T-helper 2 cell (primary cell): Measurements from ENCODE around the gene GRB10.

ENCODE experiments used
- DNase-seq, 5 experiments: peaks; one replicate each; pipeline versions ENCODE4 v3.0.0 to v3.0.0-alpha.2; 2012 to 2022

The GRB10 gene

DNA sequence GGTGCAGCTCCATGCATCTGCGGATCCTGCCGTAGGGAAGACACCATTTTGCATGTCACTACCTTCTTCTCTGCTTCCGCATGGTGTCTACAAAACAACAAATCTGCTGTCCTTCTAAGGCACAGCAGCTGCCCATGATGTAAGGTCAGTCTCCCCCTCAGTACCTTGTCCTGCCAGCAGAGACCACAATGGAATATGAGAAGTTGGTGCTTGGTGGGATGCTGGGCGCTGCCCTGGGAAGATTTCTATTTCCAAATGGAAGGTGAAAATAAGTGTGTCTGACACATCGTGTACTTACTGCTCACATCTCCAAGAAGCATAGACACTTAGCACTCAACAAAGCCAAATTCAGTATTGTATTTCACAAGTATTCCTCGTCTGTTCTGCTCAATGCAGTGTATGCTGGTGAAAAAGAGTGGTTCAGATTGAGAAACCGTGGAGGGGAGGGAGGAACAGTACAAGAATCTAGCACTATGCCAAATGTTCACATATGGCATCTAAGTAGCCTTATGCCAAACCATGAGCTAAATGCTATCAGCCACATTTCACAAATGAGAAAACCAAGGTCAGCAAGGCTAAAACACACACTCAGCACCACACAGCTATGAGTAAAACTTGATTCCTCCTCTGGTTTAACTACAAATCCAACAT lies 95.0 kb downstream of the GRB10 start:
- DNase-seq, result no peak

DNA sequence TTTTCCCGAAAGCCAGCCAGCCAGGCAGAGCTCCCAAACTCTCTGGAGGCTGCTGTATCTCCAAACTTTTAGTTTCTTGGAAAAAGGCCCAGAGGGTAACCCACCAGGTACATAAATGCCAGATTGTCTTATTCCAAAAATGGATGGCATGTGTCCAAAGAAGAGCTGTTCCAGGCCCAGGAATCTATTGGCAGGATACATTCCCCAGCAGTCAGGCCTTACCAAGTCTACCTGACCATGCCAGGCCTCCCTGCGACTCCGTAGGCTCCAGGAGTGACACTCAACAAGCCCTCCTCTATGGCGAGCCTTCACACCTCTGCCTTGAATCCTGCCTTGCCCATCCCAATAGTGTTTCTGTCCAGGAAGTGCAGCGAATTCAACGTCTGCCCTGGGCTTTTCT lies 95.6 kb downstream of the GRB10 start:
- no peak for DNase-seq

DNA sequence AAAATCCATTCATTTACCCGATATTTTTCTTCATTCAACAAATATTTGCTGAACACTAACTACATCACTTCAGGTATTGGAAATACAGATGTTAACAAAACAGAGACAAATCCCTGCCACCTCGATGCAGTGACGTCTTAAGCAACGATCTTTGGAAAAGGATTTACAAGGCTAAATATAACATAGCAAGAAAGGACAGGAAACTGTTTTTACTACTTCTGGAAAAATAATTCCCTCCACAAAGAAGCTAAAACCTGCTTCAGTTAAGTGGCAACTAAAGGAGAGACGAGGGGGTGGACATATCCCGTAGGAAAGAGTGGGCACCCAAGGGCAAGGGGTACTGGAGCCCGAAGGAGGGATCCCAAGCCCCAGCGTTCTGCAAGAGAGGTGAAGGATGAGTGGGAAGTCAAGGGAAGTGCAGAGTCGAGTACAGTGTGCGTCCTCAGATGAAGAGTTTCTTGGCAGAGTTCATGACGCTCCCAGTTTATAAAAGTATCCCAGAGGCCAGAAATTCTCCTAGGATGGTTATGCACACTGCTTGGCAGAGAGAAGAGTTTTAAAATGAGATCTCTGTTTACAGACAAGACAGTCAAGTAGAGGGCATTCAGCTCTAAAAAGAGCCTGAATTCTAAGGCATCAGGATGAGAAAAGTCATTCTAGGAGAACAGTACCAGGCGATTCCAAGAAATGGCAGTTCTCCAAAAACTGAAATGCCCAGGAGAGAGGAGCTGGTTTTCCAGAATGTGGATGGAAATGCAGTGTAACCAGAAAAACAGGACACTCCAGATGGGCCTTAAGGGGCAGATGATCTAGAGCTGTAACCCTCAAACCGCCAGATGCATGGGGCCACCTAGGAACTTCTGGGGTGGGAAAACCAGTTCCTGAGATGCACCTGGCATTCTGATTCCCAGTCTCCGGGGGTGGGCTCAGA lies 97.3 kb downstream of the GRB10 start:
- DNase-seq, result no peak

DNA sequence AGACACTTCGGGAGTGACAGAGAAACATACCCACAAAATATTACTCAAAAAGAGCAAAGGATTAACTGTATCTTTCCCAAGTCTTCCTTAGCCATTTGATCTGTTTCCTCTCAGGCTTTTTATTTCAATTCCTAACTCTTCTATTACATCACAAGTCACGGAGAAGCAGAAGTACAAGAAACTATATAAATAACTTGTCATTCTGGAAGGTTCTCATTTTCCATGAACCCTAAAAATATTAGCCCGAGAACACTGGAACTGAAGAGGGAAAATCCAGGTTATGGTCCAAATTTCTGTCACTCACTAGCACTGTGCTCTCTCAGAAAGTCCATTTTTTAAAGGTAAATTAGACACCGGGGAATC lies 98.0 kb downstream of the GRB10 start:
- no peak for DNase-seq

DNA sequence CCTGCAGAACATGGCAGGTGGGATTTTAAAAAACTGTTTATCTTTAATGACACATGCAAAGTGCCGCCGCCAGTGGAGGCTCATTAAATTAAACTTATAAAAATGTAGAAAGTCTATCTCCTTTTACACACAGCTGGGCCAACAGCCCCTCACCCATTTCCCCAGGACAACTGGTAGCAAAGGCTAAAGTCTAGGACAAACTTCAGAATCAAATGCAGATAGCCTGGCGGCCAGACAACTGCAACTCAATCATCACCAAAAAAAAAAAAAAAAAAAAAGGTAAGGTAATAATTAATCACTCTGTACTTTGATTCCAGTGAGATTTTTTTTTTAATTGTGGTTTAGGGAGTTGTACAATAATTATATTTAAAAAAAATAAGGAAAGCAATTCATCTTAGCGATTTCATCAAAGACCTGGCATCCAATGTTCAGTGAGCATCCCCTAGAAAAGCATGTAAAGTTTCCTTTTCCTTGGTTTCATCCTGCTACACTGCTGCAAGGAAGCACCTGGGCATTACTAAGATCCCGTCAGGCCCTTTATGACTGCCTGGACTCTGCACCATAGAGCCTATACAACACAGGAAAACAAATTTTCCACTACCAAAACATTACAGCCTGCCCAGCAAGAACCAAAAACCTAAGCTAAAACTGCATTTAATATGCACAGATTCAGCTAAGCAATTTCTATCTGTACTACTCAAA lies 98.5 kb downstream of the GRB10 start:
- no peak for DNase-seq

DNA sequence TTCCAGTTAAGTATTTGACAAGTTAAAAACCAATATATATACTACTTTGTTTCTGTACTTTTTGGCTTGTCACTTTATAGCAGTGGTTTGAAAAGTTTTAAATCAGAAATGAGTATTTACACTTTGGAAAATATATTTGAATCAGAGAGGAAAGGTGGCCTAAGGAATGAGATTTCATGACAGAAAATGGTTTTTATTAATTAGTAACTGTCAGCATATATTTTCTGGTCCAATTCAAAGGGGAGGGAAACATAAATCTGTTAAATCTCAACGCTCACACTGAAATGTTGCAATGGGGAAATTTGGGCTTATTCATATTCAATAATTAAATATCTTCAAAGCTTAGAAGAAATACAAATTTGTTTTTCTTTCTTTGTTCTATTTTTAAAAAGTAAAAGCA lies 100.1 kb downstream of the GRB10 start:
- DNase-seq, result no peak

DNA sequence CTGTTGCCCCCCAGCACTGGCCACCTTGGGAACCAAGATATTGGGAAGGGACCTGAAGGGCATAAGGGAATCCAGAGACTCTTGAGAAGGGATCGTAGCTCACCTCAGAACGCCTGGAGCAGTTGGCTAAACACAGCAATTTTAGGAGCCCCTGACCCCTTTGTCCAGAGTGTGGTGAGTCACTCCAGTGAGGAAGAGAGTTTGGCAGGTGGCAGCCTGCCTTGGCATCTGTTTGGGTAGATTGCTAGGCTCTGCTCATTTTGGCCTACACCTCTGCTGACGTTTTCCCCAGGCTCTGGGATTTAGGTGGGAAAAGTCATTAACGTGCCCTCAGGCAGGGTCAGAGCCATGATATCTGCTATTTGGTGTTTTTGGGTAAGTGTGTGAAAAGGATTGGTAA lies 100.6 kb downstream of the GRB10 start:
- DNase-seq, result no peak

DNA sequence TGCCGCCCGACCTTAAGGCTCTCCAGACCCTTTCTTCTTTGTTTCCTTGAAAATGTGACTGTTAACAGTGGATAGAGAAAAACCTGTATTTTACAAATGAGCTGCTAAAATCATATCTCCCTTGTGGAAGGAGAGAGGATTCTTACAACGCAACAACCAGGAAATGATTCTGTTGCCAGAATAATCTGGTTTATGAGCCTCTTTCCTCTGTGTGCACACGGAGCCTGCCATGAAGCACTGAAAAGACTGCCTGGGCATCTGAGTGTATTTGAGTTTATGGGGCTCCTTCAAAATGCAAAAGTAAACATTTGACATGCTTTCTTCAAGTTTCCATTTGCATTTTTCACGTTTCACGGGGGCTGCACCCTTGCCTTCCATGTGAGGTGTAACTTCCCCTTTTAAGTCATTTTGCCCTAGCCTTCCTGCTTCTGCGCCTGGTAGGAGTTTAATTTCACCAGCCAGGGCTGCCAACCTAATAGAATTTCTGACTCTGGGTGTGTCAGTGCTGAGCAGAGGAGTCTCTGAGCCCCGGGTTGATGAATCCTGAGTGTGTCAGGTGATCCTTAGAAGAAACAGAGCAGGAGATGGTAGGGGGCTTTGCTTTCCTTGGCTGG lies 101.2 kb downstream of the GRB10 start:
- no peak for DNase-seq

DNA sequence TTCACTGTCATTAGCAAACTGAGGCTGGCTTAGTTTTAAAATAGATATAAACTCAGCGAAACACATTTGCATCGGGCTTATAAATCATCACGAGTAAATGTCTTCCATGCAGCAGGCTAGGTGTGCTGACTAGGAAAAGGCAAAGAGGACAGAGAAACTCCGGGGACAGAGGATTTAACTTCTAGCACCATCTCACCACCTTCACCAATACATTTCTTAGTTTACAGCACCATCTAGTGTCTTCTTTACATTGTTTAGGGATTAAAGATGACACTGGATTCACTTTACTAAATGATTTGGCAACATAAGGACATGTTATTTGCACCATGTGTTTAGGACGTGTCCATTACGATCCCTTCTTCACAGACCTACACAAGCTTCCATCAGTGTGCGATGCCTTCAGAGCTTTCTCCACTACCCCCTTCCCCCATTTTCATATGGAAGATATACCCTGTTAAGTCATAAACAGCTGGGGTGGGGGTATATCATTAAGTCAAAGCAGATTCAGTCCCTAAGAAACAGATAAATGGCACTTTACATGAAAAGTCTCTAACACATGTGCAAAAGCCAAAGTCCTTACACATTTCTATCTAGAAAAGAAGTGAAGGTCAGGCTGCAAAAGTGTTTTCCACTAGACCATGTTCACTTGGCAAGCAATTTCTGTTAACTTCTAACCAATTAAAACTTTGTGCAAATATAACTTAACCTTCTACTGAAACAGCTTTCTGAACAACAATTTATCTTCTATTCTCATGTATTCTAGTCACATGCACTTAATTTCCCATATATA lies 103.3 kb downstream of the GRB10 start:
- DNase-seq, result peak in 2 of 5 experiments; percentile 23 to 74

DNA sequence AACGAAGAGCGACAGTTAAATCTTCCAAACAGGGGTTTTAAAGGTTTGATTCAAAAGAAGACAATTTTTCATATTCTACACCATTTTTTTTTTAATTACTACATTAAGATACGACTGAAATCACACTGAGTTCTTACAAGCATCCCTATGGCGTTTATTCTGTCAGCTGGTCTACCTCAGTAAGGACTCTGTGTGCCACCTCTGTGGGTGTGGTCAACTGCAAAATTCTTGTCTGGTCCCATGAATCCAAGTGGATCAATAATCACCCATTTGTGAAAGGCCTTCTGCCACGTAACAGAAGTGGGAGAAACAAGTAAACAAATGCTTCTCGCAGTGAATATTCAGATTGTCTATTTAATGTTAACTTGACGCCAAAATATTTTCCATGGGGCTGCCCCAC lies 104.1 kb downstream of the GRB10 start:
- DNase-seq, result no peak

DNA sequence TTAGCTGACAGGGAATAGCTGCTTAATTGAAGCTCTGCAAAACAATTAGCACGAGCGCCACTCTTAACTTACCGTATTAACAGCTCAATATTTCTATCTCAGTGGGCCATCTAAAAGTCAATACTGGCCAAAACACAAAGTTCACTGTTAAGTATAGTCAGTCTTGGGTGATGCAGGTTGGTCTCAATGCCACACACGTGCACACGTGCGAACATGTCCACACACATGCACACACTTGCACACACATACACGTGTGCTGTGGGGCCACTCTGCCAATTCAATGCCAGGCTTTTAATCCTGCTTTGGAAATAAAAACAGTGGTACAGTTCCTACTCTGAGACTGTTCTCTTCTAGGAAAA lies 105.1 kb downstream of the GRB10 start:
- DNase-seq, result no peak

DNA sequence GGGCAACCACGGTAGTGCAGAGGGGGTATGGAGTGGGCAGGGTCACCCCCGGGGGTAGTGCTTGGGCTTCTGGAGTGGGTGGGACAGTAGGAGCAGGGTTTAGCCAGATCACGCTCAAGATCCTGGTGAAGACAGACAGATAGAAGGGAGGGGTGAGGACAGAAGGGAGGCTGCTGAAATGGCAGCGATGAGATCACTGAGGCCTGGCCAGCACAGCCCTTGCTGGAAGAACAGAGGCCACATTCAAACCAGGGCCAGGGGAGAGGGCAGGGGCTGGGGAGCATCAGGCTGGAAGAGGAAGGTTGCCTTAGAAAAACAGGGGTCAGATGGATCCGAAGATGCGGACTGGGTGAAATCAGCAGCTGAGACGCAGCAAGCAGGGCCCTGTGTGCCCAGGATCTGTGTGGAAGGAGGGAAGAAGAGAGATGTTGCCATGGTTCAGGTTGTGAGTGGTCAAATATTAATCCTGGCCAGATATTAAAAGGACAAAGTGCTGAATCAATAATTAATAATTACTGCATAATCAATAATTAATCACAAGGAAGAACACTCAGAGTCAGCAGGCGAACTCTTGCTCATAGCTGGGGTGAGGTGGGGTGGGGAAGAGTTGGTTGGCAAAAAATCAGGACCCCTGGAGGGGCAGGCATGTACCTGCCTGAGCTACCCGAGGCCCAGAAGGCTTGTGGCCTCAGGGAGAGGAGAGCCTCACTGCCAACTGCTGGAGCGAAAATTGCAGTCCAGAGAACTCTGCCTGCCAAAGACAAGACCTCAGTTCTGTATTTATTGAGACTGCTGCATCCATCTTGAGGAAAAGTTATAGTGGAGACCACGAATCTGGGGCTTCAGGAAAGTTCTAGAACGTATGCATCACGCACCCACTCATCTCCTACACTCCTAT lies 105.7 kb downstream of the GRB10 start:
- DNase-seq, result no peak

DNA sequence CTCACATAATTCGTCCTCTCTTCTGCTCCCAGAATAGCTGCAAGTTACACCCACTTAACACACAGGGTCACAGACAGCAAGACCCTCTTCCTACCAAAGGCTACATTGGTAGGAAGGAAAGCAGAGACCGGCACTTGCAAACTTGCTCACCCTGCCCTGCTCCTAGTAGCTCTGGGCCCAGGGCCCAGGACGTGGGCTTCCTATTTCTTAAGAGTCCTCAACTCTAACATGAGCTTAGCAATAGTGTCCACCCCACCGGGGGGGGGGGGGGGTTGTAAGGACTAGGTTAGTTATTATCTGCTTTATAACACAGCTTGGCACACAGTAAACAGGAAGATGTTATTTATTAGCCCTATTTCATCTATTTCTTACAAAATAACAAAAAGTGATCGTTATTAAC lies 106.6 kb downstream of the GRB10 start:
- DNase-seq, result no peak

DNA sequence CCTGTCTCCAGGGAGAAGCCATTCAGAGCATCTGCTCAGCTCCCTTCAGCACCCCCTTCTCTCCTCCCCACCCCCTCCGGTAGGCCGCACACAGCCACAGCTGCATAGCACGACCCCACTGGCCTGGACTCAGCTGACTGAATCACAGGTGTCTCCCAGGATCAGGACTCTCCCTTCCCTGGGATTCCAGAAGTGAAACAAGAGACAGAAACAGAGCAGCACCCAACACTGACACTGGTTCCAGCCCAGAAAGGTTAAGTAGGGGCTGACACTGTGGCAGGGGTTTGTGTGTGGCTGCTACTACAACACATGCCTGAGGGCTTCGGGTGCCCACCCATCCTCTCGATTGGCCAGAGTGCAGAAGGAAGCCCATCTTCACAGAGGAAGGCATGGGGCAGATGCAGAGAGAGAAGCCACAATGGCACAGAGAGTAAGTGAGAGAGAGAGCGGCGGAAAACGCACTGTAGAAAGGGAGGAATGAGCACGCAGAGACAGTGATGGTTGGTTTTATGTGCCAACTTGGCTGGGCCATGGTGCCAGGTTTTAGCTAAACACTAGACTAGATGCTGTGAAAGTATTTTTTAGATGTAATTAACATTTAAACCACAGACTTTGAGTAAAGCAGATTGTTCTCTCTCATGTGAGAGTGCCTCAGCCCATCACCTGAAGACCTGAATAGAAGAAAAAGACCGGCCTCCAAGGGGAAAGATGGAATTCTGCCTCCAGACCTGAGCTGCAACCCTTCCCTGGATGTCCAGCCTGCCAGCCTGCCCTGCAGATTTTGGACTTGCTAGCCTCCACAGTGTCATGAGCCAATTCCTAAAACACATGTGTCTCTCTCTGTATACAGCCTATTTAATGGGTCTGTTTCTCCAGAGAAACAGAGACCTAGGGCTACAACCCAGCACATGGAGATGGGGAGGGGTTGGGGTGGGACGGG lies 107.5 kb downstream of the GRB10 start:
- no peak for DNase-seq

DNA sequence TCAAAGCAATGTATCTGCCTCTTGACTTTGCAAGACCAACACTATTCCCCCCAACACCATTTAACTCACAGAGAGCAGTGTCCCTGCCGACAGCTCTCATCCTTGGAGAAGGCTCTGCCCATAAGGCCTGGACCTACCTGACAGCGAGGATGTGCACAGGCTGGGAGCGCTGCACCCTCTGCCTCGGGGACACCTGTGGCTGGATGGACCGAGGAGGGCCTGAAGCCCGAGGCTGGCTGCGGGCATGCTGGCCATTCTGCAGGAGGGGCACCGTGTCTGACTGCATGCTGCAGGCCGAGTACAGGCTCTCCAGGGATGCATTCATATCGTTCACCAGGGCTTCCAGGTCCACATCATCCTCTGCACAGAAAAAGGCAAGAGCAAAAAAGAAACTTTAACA lies 108.4 kb downstream of the GRB10 start:
- DNase-seq, result no peak

DNA sequence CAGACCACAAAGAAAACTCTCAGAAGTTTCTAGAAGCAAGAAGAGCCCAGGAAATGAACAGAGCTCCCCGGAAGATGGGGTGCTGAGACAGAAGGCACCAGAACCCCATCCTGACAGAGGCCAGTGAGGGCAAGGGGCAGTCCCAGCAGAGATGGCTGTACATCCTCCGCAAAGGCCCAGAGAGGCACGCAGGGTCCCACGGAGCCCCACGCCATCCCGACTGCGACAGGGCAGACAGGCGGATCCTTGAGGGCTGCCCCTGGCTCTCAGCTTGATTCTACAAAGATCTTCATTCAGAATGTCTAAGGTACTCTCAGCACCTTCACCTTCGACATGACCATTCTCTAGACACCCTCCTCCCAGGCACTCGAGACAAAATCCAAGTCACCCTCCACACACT lies 109.6 kb downstream of the GRB10 start:
- DNase-seq, result no peak

DNA sequence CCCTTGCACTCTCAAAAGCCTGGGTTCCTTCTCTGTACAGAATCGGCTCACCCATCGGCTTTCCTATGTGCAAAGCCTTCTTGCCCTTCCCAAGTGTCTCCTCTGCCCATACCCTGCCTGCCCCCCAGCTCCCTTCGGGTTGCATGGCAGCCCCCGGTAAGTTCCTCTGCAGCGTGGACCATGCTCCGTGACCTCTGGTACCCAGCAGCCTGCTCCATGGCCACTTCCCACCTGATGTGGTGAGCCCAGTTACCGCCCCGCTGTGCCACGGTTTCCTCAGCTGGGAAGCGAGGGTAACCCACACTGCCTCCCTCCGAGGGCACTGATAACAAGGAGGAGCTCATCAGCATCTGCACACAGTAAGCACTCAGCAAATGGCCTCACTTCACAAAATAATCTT lies 110.7 kb downstream of the GRB10 start:
- DNase-seq, result no peak

DNA sequence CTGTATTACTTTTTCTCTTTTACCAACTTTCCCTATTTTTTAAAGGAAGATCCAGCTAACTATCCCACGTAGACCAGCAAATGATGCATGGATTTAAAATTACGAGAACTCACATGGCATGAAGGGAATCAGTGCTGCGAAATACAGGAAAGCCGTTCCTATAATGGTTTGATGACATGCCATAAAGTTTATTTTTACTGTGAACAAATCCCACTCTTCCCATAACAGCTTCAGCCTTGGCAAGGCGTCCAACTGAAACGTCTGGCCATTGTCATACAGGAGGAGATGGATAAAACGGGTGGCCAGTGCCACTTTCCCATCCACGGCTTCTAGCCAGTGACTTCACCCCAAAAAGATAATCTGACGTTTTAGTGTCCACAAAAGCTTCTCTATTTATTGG lies 111.3 kb downstream of the GRB10 start:
- DNase-seq, result no peak

DNA sequence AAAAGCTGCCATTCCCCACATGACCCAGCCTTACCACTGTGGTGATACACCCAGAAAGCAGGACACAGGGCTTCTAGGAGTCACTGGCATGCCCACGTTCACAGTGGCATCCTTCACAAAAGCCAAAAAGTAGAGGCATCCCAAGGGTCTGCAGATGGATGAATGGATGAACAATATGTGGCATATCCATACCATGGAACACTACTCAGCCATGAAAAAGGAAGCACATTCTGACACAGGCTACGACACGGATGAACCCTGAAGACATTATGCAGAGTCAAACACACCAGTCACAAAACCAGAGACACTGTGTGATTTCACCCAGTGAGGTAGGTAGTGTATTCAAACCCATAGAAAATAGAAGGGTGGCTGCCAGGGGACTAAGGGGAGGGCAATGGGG lies 112.8 kb downstream of the GRB10 start:
- DNase-seq, result no peak

DNA sequence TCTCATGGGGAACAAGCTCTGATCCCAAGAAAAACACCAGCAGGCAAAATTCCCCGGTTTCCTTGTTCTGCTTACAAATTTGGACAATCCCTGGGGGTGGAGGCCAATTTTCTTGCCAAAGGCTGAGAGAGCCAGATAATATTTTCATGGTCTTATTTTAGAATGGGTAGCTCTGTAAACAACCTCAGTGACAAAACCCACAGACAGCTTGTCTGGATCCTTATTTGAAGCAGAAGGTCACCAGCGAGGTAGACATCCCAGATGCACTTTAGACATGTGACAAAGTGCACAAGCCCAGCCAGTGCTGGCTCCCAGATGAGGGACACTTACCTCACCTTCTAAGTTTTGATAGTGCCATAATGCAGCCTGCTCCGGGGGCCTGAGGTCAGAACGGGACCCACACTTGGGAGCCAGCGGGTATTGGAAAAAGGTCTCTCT lies 114.9 kb downstream of the GRB10 start:
- no peak for DNase-seq
